SK-N-MC (cell line): Measurements from ENCODE around the gene TMC1.

Source experiments
- EZH2 ChIP-seq: fragments of 200-600 bp; sonication (generic); IDR thresholded peaks from one replicate; pipeline ENCODE4 v1.6.1; 2017; ENCODE audit warnings: antibody characterized with exemption
- POLR2AphosphoS5 ChIP-seq: IDR thresholded peaks from 2 replicates; pipeline ENCODE4 v1.6.1; 2012; ENCODE audit warnings: mild to moderate bottlenecking, low read depth, low read length, borderline replicate concordance

GRCh38 chr9:72657023-72657422, 135.6 kb downstream of the TMC1 start:
- TF ChIP-seq POLR2AphosphoS5 (no peak), EZH2 (no peak)
